DND-41 (cell line): ENCODE data around the gene PDE4D.

Experiments used
- ATAC-seq: fragments of 200-7000 bp; cut with Tn5 transposase; 3 replicates; pipeline ENCODE4 v1.9.1; 2021; ENCODE audit warnings: low read depth; ENCODE audit not compliant: insufficient read depth
- DNase-seq: peaks from one replicate; pipeline ENCODE4 v3.0.0-alpha.2; 2020
- H2AFZ ChIP-seq: 2 replicates; pipeline ENCODE4 v1.6.0; 2012; ENCODE audit warnings: low read depth, low read length
- H3K27ac ChIP-seq: 2 replicates; pipeline ENCODE4 v1.5.1; 2012; ENCODE audit warnings: low read length, inconsistent platforms
- H3K27me3 ChIP-seq: fragments of 200-600 bp; sonication (generic); 2 replicates; pipeline ENCODE4 v1.6.0; 2012; ENCODE audit warnings: low read length, mild to moderate bottlenecking, inconsistent platforms; ENCODE audit not compliant: insufficient read depth, poor library complexity
- H3K36me3 ChIP-seq: 2 replicates; pipeline ENCODE4 v1.5.1; 2012; ENCODE audit warnings: low read length, inconsistent platforms; ENCODE audit not compliant: insufficient read depth
- H3K4me1 ChIP-seq: 2 replicates; pipeline ENCODE4 v1.5.1; 2012; ENCODE audit warnings: mild to moderate bottlenecking, low read length; ENCODE audit not compliant: insufficient read depth
- H3K4me2 ChIP-seq: 2 replicates; pipeline ENCODE4 v1.6.0; 2012; ENCODE audit warnings: mild to moderate bottlenecking, moderate library complexity, low read length, inconsistent platforms; ENCODE audit not compliant: insufficient read depth
- H3K4me3 ChIP-seq, 2 experiments: fragments of 200-600 bp in 1 of 2; shearing (Covaris generic) in 1 of 2; 2 replicates each; pipeline ENCODE4 v1.5.1; 2012 to 2016; ENCODE audit warnings: inconsistent platforms in 2 of 2, low read length in 2 of 2, mild to moderate bottlenecking in 2 of 2, low read depth in 1 of 2, moderate library complexity in 1 of 2
- H3K79me2 ChIP-seq: 2 replicates; pipeline ENCODE4 v1.6.0; 2012; ENCODE audit warnings: low read length, inconsistent platforms; ENCODE audit not compliant: insufficient read depth
- H3K9ac ChIP-seq: 2 replicates; pipeline ENCODE4 v1.6.0; 2012; ENCODE audit warnings: low read depth, mild to moderate bottlenecking, inconsistent platforms, low read length, moderate library complexity
- H3K9me3 ChIP-seq: 2 replicates; pipeline ENCODE4 v1.5.1; 2012; ENCODE audit warnings: low read length, moderate library complexity, mild to moderate bottlenecking, inconsistent platforms; ENCODE audit not compliant: insufficient read depth, severe bottlenecking
- H4K20me1 ChIP-seq: 2 replicates; pipeline ENCODE4 v1.6.0; 2012; ENCODE audit warnings: low read length; ENCODE audit not compliant: insufficient read depth
- EZH2 ChIP-seq: IDR thresholded peaks from 3 replicates; pipeline ENCODE4 v1.6.1; 2012; ENCODE audit warnings: borderline replicate concordance, low read depth, mild to moderate bottlenecking, moderate library complexity, low read length, inconsistent platforms; ENCODE audit not compliant: severe bottlenecking
- TF ChIP-seq, protein P1 (sequence below): IDR thresholded peaks from 2 replicates; pipeline ENCODE4 v1.5.1; 2012; ENCODE audit warnings: borderline replicate concordance, low read length, moderate library complexity, mild to moderate bottlenecking; ENCODE audit not compliant: poor library complexity, severe bottlenecking; ENCODE audit errors: extremely low read depth

PDE4D gene

DNA sequence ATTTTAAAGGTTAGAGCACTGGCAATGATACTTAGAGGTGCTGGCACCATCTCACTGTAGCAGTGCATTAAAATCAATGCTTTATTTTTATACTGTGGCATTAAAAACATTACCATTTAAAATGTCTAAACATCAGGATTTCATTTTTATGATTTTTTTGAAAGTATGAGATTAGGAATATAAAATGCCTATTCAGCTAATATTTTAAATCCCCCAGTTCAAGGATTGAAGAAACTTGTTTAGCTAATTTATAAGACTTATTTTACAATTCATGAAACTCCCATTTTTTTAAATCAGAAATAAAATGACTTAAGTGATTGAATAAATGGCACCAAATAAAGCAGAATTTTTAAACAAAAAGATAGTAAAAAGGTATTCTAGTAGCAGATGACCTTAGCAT, 685.1 kb downstream of the PDE4D start:
- H3K9ac ChIP-seq, result no peak overlapping the region
- no peaks in the 10 kb centered on the region for H3K27me3 ChIP-seq
- no peak overlapping the region for H2AFZ ChIP-seq
- ATAC-seq (no peak), DNase-seq (no peak)
- TF ChIP-seq, protein P1, sequence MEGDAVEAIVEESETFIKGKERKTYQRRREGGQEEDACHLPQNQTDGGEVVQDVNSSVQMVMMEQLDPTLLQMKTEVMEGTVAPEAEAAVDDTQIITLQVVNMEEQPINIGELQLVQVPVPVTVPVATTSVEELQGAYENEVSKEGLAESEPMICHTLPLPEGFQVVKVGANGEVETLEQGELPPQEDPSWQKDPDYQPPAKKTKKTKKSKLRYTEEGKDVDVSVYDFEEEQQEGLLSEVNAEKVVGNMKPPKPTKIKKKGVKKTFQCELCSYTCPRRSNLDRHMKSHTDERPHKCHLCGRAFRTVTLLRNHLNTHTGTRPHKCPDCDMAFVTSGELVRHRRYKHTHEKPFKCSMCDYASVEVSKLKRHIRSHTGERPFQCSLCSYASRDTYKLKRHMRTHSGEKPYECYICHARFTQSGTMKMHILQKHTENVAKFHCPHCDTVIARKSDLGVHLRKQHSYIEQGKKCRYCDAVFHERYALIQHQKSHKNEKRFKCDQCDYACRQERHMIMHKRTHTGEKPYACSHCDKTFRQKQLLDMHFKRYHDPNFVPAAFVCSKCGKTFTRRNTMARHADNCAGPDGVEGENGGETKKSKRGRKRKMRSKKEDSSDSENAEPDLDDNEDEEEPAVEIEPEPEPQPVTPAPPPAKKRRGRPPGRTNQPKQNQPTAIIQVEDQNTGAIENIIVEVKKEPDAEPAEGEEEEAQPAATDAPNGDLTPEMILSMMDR, result no peak
- TF ChIP-seq EZH2, result no peak
- no peak overlapping the region for H3K4me2 ChIP-seq
- no peaks in the 10 kb centered on the region for H3K79me2 ChIP-seq
- H3K4me1 ChIP-seq, result no peaks in the 10 kb centered on the region
- no peaks in the 10 kb centered on the region for H3K9me3 ChIP-seq
- H3K36me3 ChIP-seq, result no peaks in the 10 kb centered on the region
- no peaks in the 10 kb centered on the region for H4K20me1 ChIP-seq
- no peak overlapping the region for H3K27ac ChIP-seq
- H3K4me3 ChIP-seq, result no peak overlapping the region

DNA sequence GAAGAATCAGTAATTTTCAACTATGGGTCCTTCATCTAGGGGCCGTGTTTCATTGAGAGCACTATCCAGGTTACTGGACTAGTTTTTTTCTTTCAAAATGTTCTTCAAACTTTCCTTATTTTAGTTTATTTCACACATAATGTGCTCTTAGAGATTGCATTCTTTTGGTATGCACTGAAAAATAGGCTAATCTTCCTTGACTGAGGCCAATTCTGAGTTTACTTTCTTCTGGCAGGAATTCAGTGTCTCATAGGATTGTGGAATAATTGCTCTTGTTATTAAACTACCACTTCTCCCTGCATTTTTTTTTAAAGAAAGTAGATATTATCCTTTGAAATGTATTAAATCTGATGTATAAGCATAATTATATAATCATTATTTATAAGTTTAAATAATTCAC, 686.1 kb downstream of the PDE4D start:
- no peak for DNase-seq
- no peak overlapping the region for H3K27ac ChIP-seq

DNA sequence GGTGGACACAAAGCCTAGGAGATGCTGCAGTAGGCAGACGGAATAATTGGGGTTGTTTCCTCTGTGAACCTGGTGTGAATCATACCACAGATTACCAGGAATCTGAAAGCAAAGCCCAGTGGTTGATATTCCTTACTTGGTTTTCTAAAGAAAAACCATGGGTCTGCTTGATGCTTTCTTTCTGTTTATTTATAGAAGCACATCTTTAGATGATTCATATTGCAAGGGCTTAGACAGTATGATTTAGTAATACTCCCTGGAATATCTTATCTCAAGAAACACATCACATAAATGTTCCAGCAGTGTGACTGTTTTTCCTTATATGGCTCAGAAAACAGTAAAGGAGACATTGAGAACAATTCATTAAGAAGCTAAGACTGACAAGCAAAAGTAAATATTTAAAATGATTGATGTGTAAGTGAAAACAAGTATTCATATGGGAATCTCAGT, 687.4 kb downstream of the PDE4D start:
- Histone ChIP-seq H4K20me1 (no peaks in the 10 kb centered on the region), H3K79me2 (no peaks in the 10 kb centered on the region), H3K36me3 (no peaks in the 10 kb centered on the region), H3K4me3 (no peak overlapping the region), H3K9ac (no peak overlapping the region), H3K9me3 (no peaks in the 10 kb centered on the region), H3K27me3 (no peaks in the 10 kb centered on the region), H3K4me1 (no peaks in the 10 kb centered on the region), H3K27ac (no peak overlapping the region), H2AFZ (no peak overlapping the region), H3K4me2 (no peak overlapping the region)
- DNase-seq (no peak), ATAC-seq (no peak)
- TF ChIP-seq, protein P1, result no peak
- no peak for TF ChIP-seq EZH2

More for the DNA sequence above, 686.1 kb downstream of the PDE4D start:
- no peak overlapping the region for H3K9ac ChIP-seq
- no peaks in the 10 kb centered on the region for H4K20me1 ChIP-seq
- H3K79me2 ChIP-seq, result no peaks in the 10 kb centered on the region
- no peaks in the 10 kb centered on the region for H3K36me3 ChIP-seq
- no peak overlapping the region for H3K4me2 ChIP-seq
- TF ChIP-seq EZH2, result no peak
- TF ChIP-seq, protein P1, result no peak
- H2AFZ ChIP-seq, result no peak overlapping the region
- ATAC-seq, result no peak
- H3K4me3 ChIP-seq, result no peak overlapping the region
- no peaks in the 10 kb centered on the region for H3K4me1 ChIP-seq
- no peaks in the 10 kb centered on the region for H3K9me3 ChIP-seq
- no peaks in the 10 kb centered on the region for H3K27me3 ChIP-seq
